Activated CD4-positive, alpha-beta memory T cell treated with anti-CD3 and anti-CD28 coated beads, Interleukin-2, amount 10 ng/mL, durations not matched to agents 7 days and 5 days (primary cell): Measurements from ENCODE around the gene METTL27. TPM values are rescaled to one million over a fixed set of nuclear protein-coding genes. Genes with fewer than 3 reads are reported as not detected.
"Not testable (repeated sequence)": the region's sequence is repeated elsewhere in the genome, so short reads cannot be mapped to it uniquely, and the experiment has no call there.

Experiments used
- CTCF ChIA-PET: fragments of 350-600 bp; sonication (Branson Sonifier 250); formaldehyde crosslinking; loops from one replicate; lab custom pipeline; 2021; ENCODE audit warnings: antibody characterized with exemption, inconsistent platforms; lab: Charles Lee
- POLR2A ChIA-PET: fragments of 350-600 bp; sonication (Branson Sonifier 250); formaldehyde crosslinking; loops from one replicate; lab custom pipeline; 2021; ENCODE audit warnings: antibody characterized with exemption; lab: Charles Lee
- DNase-seq: peaks from one replicate; pipeline ENCODE4 v3.0.0-alpha.2; 2020
- H3K27ac Mint-ChIP-seq: one replicate; pipeline ENCODE4 v1.8.0; 2021; ENCODE audit warnings: mild to moderate bottlenecking, mixed read lengths
- H3K27me3 Mint-ChIP-seq: one replicate; pipeline ENCODE4 v1.8.0; 2021; ENCODE audit warnings: mixed read lengths
- H3K36me3 Mint-ChIP-seq: one replicate; pipeline ENCODE4 v1.8.0; 2021; ENCODE audit warnings: low read depth, mixed read lengths
- H3K4me1 Mint-ChIP-seq: one replicate; pipeline ENCODE4 v1.8.0; 2021; ENCODE audit warnings: mixed read lengths
- H3K4me3 Mint-ChIP-seq: one replicate; pipeline ENCODE4 v1.8.0; 2021; ENCODE audit warnings: mild to moderate bottlenecking, mixed read lengths
- H3K9me3 Mint-ChIP-seq: one replicate; pipeline ENCODE4 v1.8.0; 2021; ENCODE audit warnings: mixed read lengths
- total RNA-seq, 2 experiments: library from RNA; stranded (reverse); gene quantifications; one replicate each; pipeline ENCODE4 v1.2.3, GENCODE V29; 2021

The METTL27 gene
- 1 to 10 TPM; 3.3 to 3.7 TPM for total RNA-seq

- no peaks in the 10 kb centered on the region for H3K9me3 Mint-ChIP-seq
- peak within 1 kb of the TSS; percentile 79 for H3K4me3 Mint-ChIP-seq
- POLR2A ChIA-PET, result interaction anchor here (0.9 to 1.7 kb wide), 5 partner anchors 9 to 320 kb away, joined by 3 to 6 read pairs (median 4); no protein-coding TSS in a partner anchor
Observed at GRCh38 chr7:73842067-73842976, at the start of gene METTL27. Gene METTL27 (minus strand): TSS chr7:73842516. CDS start chr7:73842140, 376 bp downstream.

GRCh38 chr7:73891178-73891885 lies 49.0 kb upstream of the METTL27 start:
- Mint-ChIP-seq H3K4me1 (peaks cover 14% of the 10 kb centered on the region), H3K9me3 (no peaks in the 10 kb centered on the region), H3K27ac (no peak overlapping the region), H3K36me3 (no peaks in the 10 kb centered on the region), H3K27me3 (peaks cover 13% of the 10 kb centered on the region), H3K4me3 (no peak overlapping the region)
- CTCF ChIA-PET, result interaction anchor here (1.2 kb wide), 1 partner anchor 135 kb away, joined by 3 read pairs; no protein-coding TSS in a partner anchor
- POLR2A ChIA-PET, result no interaction called here
- no peak for DNase-seq

More at GRCh38 chr7:73842067-73842976, at the start of gene METTL27:
- Mint-ChIP-seq H3K36me3 (no peaks in the 10 kb centered on the region), H3K27ac (peak within 1 kb of the TSS; percentile 59), H3K27me3 (peaks cover 10% of the 10 kb centered on the region), H3K4me1 (peaks cover 35% of the 10 kb centered on the region)
- DNase-seq, result peak; percentile 94
- CTCF ChIA-PET, result interaction anchor here (0.7 to 2.2 kb wide), 7 partner anchors 8 to 235 kb away, joined by 3 to 19 read pairs (median 5); partner anchors contain the start of gene ABHD11

GRCh38 chr7:73890555-73891147 lies 48.3 kb upstream of the METTL27 start:
- Mint-ChIP-seq H3K4me1 (peaks cover 11% of the 10 kb centered on the region), H3K36me3 (no peaks in the 10 kb centered on the region), H3K4me3 (no peak overlapping the region), H3K9me3 (no peaks in the 10 kb centered on the region), H3K27me3 (peaks cover 16% of the 10 kb centered on the region), H3K27ac (no peak overlapping the region)
- ChIA-PET POLR2A (no interaction called here), CTCF (interaction anchor here (1.2 kb wide), 1 partner anchor 135 kb away, joined by 3 read pairs; no protein-coding TSS in a partner anchor)
- no peak for DNase-seq

GRCh38 chr7:73888959-73889358 lies 46.6 kb upstream of the METTL27 start:
- ChIA-PET POLR2A (no interaction called here), CTCF (no interaction called here)
- no peak overlapping the region for H3K27ac Mint-ChIP-seq
- DNase-seq, result no peak
- H3K4me1 Mint-ChIP-seq, result peaks cover 11% of the 10 kb centered on the region
- no peaks in the 10 kb centered on the region for H3K9me3 Mint-ChIP-seq
- no peak overlapping the region for H3K4me3 Mint-ChIP-seq
- no peaks in the 10 kb centered on the region for H3K36me3 Mint-ChIP-seq
- peaks cover 16% of the 10 kb centered on the region for H3K27me3 Mint-ChIP-seq

- Mint-ChIP-seq H3K36me3 (no peaks in the 10 kb centered on the region), H3K4me3 (no peak overlapping the region), H3K27ac (no peak overlapping the region), H3K4me1 (peaks cover 11% of the 10 kb centered on the region), H3K27me3 (peaks cover 16% of the 10 kb centered on the region), H3K9me3 (no peaks in the 10 kb centered on the region)
- POLR2A ChIA-PET, result no interaction called here
- CTCF ChIA-PET, result interaction anchor here (1.0 kb wide), 1 partner anchor 33 kb away, joined by 3 read pairs; no protein-coding TSS in a partner anchor
- DNase-seq, result no peak
Observed at GRCh38 chr7:73887762-73888161, 45.4 kb upstream of the METTL27 start.

- ChIA-PET POLR2A (no interaction called here), CTCF (no interaction called here)
- Mint-ChIP-seq H3K36me3 (no peaks in the 10 kb centered on the region), H3K4me1 (peaks cover 8% of the 10 kb centered on the region), H3K27ac (no peak overlapping the region), H3K9me3 (no peaks in the 10 kb centered on the region), H3K27me3 (peaks cover 13% of the 10 kb centered on the region), H3K4me3 (no peak overlapping the region)
- no peak for DNase-seq
Observed at GRCh38 chr7:73885975-73886798, 43.9 kb upstream of the METTL27 start.

GRCh38 chr7:73885433-73885974 lies 43.2 kb upstream of the METTL27 start:
- Mint-ChIP-seq H3K27ac (no peak overlapping the region), H3K27me3 (peaks cover 13% of the 10 kb centered on the region), H3K36me3 (no peaks in the 10 kb centered on the region), H3K9me3 (no peaks in the 10 kb centered on the region), H3K4me1 (peaks cover 6% of the 10 kb centered on the region), H3K4me3 (no peak overlapping the region)
- POLR2A ChIA-PET, result no interaction called here
- CTCF ChIA-PET, result no interaction called here
- DNase-seq, result no peak

- H3K27ac Mint-ChIP-seq, POLR2A ChIA-PET, H3K4me1 Mint-ChIP-seq, H3K4me3 Mint-ChIP-seq, DNase-seq, CTCF ChIA-PET, H3K9me3 Mint-ChIP-seq, H3K36me3 Mint-ChIP-seq: not testable (repeated sequence)
- H3K27me3 Mint-ChIP-seq, result peaks cover 13% of the 10 kb centered on the region
Observed at GRCh38 chr7:73884867-73885422, 42.6 kb upstream of the METTL27 start.

- no peak overlapping the region for H3K27ac Mint-ChIP-seq
- CTCF ChIA-PET, result no interaction called here
- no peak overlapping the region for H3K4me3 Mint-ChIP-seq
- POLR2A ChIA-PET, result no interaction called here
- H3K36me3 Mint-ChIP-seq, result no peaks in the 10 kb centered on the region
- DNase-seq, result no peak
- no peaks in the 10 kb centered on the region for H3K4me1 Mint-ChIP-seq
- H3K9me3 Mint-ChIP-seq, result no peaks in the 10 kb centered on the region
- H3K27me3 Mint-ChIP-seq, result peaks cover 7% of the 10 kb centered on the region
Observed at GRCh38 chr7:73882047-73882402, 39.7 kb upstream of the METTL27 start.

GRCh38 chr7:73881352-73882046 lies 39.2 kb upstream of the METTL27 start:
- ChIA-PET CTCF (no interaction called here), POLR2A (no interaction called here)
- no peak overlapping the region for H3K4me3 Mint-ChIP-seq
- DNase-seq, result no peak
- peaks cover 4% of the 10 kb centered on the region for H3K27me3 Mint-ChIP-seq
- no peaks in the 10 kb centered on the region for H3K36me3 Mint-ChIP-seq
- H3K27ac Mint-ChIP-seq, result no peak overlapping the region
- H3K4me1 Mint-ChIP-seq, result no peaks in the 10 kb centered on the region
- no peaks in the 10 kb centered on the region for H3K9me3 Mint-ChIP-seq

GRCh38 chr7:73880755-73881328 lies 38.5 kb upstream of the METTL27 start:
- no peaks in the 10 kb centered on the region for H3K4me1 Mint-ChIP-seq
- no peaks in the 10 kb centered on the region for H3K27me3 Mint-ChIP-seq
- no peak overlapping the region for H3K27ac Mint-ChIP-seq
- no peaks in the 10 kb centered on the region for H3K9me3 Mint-ChIP-seq
- no peak overlapping the region for H3K4me3 Mint-ChIP-seq
- ChIA-PET POLR2A (no interaction called here), CTCF (no interaction called here)
- no peaks in the 10 kb centered on the region for H3K36me3 Mint-ChIP-seq
- DNase-seq, result no peak
